ENCODE results near the gene CMAS. TPM values are rescaled to one million over a fixed set of nuclear protein-coding genes. Genes with fewer than 3 reads are reported as not detected.
A peak's percentile ranks its signal among the peaks of the same experiment; 100 is the strongest.

The CMAS gene
- total RNA-seq, 2 donors from 2014 or later: 45.4 to 87.0 TPM

GRCh38 chr12:22069851-22070250, 23.8 kb downstream of the CMAS start:
- H3K4me3 ChIP-seq: no peak overlapping the region
- no peaks in the 10 kb centered on the region for H3K36me3 ChIP-seq
- no peak for DNase-seq (ENCODE audit: low spot score)
- WGBS: 88% methylated on average over 1 of the region's 1 CpG
- intact Hi-C loops (cut with DNase I): no loop called here
- H3K27me3 ChIP-seq (replicated peaks; ENCODE audit: insufficient read depth): no peaks in the 10 kb centered on the region
- TF ChIP-seq CTCF (IDR thresholded peaks at IDR 0.05) (no peak), POLR2AphosphoS5 (IDR thresholded peaks at IDR 0.05) (no peak), POLR2A (IDR thresholded peaks at IDR 0.05) (no peak)
- H3K9me3 ChIP-seq: no peaks in the 10 kb centered on the region
- H3K27ac ChIP-seq: no peak overlapping the region
- no peaks in the 10 kb centered on the region for H3K4me1 ChIP-seq (replicated peaks)

GRCh38 chr12:22082190-22082701, 36.2 kb downstream of the CMAS start:
- no peaks in the 10 kb centered on the region for H3K36me3 ChIP-seq
- no peaks in the 10 kb centered on the region for H3K4me1 ChIP-seq (replicated peaks)
- no peak overlapping the region for H3K4me3 ChIP-seq
- no peak overlapping the region for H3K27ac ChIP-seq
- TF ChIP-seq POLR2A (IDR thresholded peaks at IDR 0.05) (no peak), POLR2AphosphoS5 (IDR thresholded peaks at IDR 0.05) (no peak), CTCF (IDR thresholded peaks at IDR 0.05) (no peak)
- DNase-seq (ENCODE audit: low spot score): no peak
- no peaks in the 10 kb centered on the region for H3K27me3 ChIP-seq (replicated peaks; ENCODE audit: insufficient read depth)
- intact Hi-C loops (cut with DNase I): loop anchor here (5.0 kb wide), 1 partner anchor 380 kb away; no protein-coding TSS in a partner anchor
- H3K9me3 ChIP-seq: no peaks in the 10 kb centered on the region
- 83% methylated on average over 10 of the region's 10 CpGs for WGBS

GRCh38 chr12:22083167-22083566, 37.1 kb downstream of the CMAS start:
- Histone ChIP-seq H3K4me1 (replicated peaks) (no peaks in the 10 kb centered on the region), H3K27me3 (replicated peaks; ENCODE audit: insufficient read depth) (no peaks in the 10 kb centered on the region), H3K27ac (no peak overlapping the region), H3K4me3 (no peak overlapping the region), H3K36me3 (no peaks in the 10 kb centered on the region), H3K9me3 (no peaks in the 10 kb centered on the region)
- TF ChIP-seq CTCF (IDR thresholded peaks at IDR 0.05) (peak; percentile 16 to 75 (median 64)), POLR2A (IDR thresholded peaks at IDR 0.05) (no peak), POLR2AphosphoS5 (IDR thresholded peaks at IDR 0.05) (no peak)
- DNase-seq (ENCODE audit: low spot score): peak; percentile 20
- intact Hi-C loops (cut with DNase I): loop anchor here (1.0 to 5.0 kb wide), 2 partner anchors 252 to 379 kb away; no protein-coding TSS in a partner anchor

- intact Hi-C loops (cut with DNase I): loop anchor here (5.0 kb wide), 1 partner anchor 377 kb away; no protein-coding TSS in a partner anchor
- TF ChIP-seq POLR2A (IDR thresholded peaks at IDR 0.05): no peak
- H3K4me1 ChIP-seq (replicated peaks): no peaks in the 10 kb centered on the region
- H3K27me3 ChIP-seq (replicated peaks; ENCODE audit: insufficient read depth): no peaks in the 10 kb centered on the region
- no peak for DNase-seq (ENCODE audit: low spot score)
- no peak overlapping the region for H3K27ac ChIP-seq
- no peaks in the 10 kb centered on the region for H3K9me3 ChIP-seq
- WGBS: 89% methylated on average over 1 of the region's 1 CpG
- H3K4me3 ChIP-seq: no peak overlapping the region
- H3K36me3 ChIP-seq: no peaks in the 10 kb centered on the region
Measured at GRCh38 chr12:22084852-22085251, 38.8 kb downstream of the CMAS start.

GRCh38 chr12:22088886-22089285, 42.9 kb downstream of the CMAS start:
- H3K4me1 ChIP-seq (replicated peaks): no peaks in the 10 kb centered on the region
- no peak for TF ChIP-seq CTCF (IDR thresholded peaks at IDR 0.05)
- TF ChIP-seq POLR2AphosphoS5 (IDR thresholded peaks at IDR 0.05): no peak
- no peak for TF ChIP-seq POLR2A (IDR thresholded peaks at IDR 0.05)
- intact Hi-C loops (cut with DNase I): no loop called here

More at GRCh38 chr12:22088886-22089285, 42.9 kb downstream of the CMAS start:
- no peaks in the 10 kb centered on the region for H3K36me3 ChIP-seq
- DNase-seq (ENCODE audit: low spot score): no peak
- 85% methylated on average over 2 of the region's 2 CpGs for WGBS
- H3K4me3 ChIP-seq: no peak overlapping the region
- H3K27ac ChIP-seq: no peak overlapping the region
- no peaks in the 10 kb centered on the region for H3K9me3 ChIP-seq
- no peaks in the 10 kb centered on the region for H3K27me3 ChIP-seq (replicated peaks; ENCODE audit: insufficient read depth)

All from prostate gland (tissue), 2 donors.